ENCODE results near the gene IYD.
"Not testable (repeated sequence)": the region's sequence is repeated elsewhere in the genome, so short reads cannot be mapped to it uniquely, and the experiment has no call there.

The IYD gene

GRCh38 chr6:150435832-150436231 is 67.0 kb downstream of the IYD start:
- DNase-seq, result no peak

GRCh38 chr6:150439373-150439772 is 70.6 kb downstream of the IYD start:
- no peak for DNase-seq

GRCh38 chr6:150443621-150444020 is 74.8 kb downstream of the IYD start:
- DNase-seq, result no peak

GRCh38 chr6:150444308-150444707 is 75.5 kb downstream of the IYD start:
- no peak for DNase-seq

GRCh38 chr6:150445486-150445885 is 76.7 kb downstream of the IYD start:
- no peak for DNase-seq

GRCh38 chr6:150448221-150448620 is 79.4 kb downstream of the IYD start:
- no peak for DNase-seq

GRCh38 chr6:150449055-150449454 is 80.2 kb downstream of the IYD start:
- DNase-seq, result not testable (repeated sequence)

- no peak for DNase-seq
Observed at GRCh38 chr6:150450918-150451317, 82.1 kb downstream of the IYD start.

- no peak for DNase-seq
Observed at GRCh38 chr6:150451807-150452427, 83.1 kb downstream of the IYD start.

GRCh38 chr6:150452428-150453243 is 83.8 kb downstream of the IYD start:
- no peak for DNase-seq

- no peak for DNase-seq
Observed at GRCh38 chr6:150453357-150453756, 84.5 kb downstream of the IYD start.

All from NCI-H2171 (cell line).